DOHH2 (cell line): ENCODE data around the gene GLI2.

Experiments
- H3F3A ChIP-seq: fragments of 200-600 bp; sonication (generic), shearing (Covaris generic); 2 replicates; pipeline ENCODE4 v1.6.0; 2016; ENCODE audit warnings: antibody characterized with exemption, mild to moderate bottlenecking; ENCODE audit not compliant: control insufficient read depth, insufficient read depth
- H3K27ac ChIP-seq: fragments of 200-600 bp; sonication (generic); 2 replicates; pipeline ENCODE4 v1.5.1; 2014; ENCODE audit warnings: low read depth, mild to moderate bottlenecking, low read length, moderate library complexity
- H3K27me3 ChIP-seq: fragments of 200-600 bp; sonication (generic); 2 replicates; pipeline ENCODE4 v1.6.1; 2014; ENCODE audit warnings: mild to moderate bottlenecking, low read length, mixed read lengths; ENCODE audit not compliant: control insufficient read depth
- H3K36me3 ChIP-seq: fragments of 200-600 bp; sonication (generic); 2 replicates; pipeline ENCODE4 v1.6.1; 2014; ENCODE audit warnings: mild to moderate bottlenecking, low read length, moderate library complexity, mixed read lengths; ENCODE audit not compliant: control insufficient read depth
- H3K4me1 ChIP-seq: fragments of 200-600 bp; sonication (generic); 2 replicates; pipeline ENCODE4 v1.6.1; 2014; ENCODE audit warnings: mild to moderate bottlenecking, low read length, mixed read lengths; ENCODE audit not compliant: control insufficient read depth
- H3K4me2 ChIP-seq: fragments of 200-600 bp; sonication (generic); 2 replicates; pipeline ENCODE4 v1.6.0; 2014; ENCODE audit warnings: mild to moderate bottlenecking, low read length, moderate library complexity
- H3K4me3 ChIP-seq: fragments of 200-600 bp; sonication (generic); 2 replicates; pipeline ENCODE4 v1.5.1; 2014; ENCODE audit warnings: mild to moderate bottlenecking, low read length, mixed read lengths
- H3K79me2 ChIP-seq: fragments of 200-600 bp; sonication (generic); 2 replicates; pipeline ENCODE4 v1.6.1; 2014; ENCODE audit warnings: mild to moderate bottlenecking, low read length, mixed read lengths; ENCODE audit not compliant: control insufficient read depth
- H3K9me2 ChIP-seq: fragments of 200-600 bp; sonication (generic); replicated peaks from 2 replicates; pipeline ENCODE4 v1.6.1; 2014; ENCODE audit warnings: mild to moderate bottlenecking, low read length, mixed read lengths; ENCODE audit not compliant: control insufficient read depth
- H3K9me3 ChIP-seq: fragments of 200-600 bp; sonication (generic); 2 replicates; pipeline ENCODE4 v1.6.1; 2014; ENCODE audit warnings: antibody characterized with exemption, low read length, mixed read lengths; ENCODE audit not compliant: control insufficient read depth, insufficient read depth
- H4K20me1 ChIP-seq: fragments of 200-600 bp; sonication (generic); 2 replicates; pipeline ENCODE4 v1.6.0; 2014; ENCODE audit warnings: low read depth, mild to moderate bottlenecking, antibody characterized with exemption, low read length, moderate library complexity; ENCODE audit not compliant: control insufficient read depth, insufficient read depth
- EZH2phosphoT487 ChIP-seq: fragments of 200-600 bp; sonication (generic); IDR thresholded peaks from 2 replicates; pipeline ENCODE4 v1.6.1; 2017; ENCODE audit warnings: borderline replicate concordance, mild to moderate bottlenecking, antibody characterized with exemption, low read length, moderate library complexity, mixed read lengths
- TF ChIP-seq, protein P1 (sequence below): fragments of 200-600 bp; sonication (generic); IDR thresholded peaks from one replicate; pipeline ENCODE4 v1.5.1; 2014; ENCODE audit warnings: antibody characterized with exemption, mild to moderate bottlenecking, low read depth, low read length; ENCODE audit not compliant: poor library complexity, severe bottlenecking

Gene GLI2

DNA sequence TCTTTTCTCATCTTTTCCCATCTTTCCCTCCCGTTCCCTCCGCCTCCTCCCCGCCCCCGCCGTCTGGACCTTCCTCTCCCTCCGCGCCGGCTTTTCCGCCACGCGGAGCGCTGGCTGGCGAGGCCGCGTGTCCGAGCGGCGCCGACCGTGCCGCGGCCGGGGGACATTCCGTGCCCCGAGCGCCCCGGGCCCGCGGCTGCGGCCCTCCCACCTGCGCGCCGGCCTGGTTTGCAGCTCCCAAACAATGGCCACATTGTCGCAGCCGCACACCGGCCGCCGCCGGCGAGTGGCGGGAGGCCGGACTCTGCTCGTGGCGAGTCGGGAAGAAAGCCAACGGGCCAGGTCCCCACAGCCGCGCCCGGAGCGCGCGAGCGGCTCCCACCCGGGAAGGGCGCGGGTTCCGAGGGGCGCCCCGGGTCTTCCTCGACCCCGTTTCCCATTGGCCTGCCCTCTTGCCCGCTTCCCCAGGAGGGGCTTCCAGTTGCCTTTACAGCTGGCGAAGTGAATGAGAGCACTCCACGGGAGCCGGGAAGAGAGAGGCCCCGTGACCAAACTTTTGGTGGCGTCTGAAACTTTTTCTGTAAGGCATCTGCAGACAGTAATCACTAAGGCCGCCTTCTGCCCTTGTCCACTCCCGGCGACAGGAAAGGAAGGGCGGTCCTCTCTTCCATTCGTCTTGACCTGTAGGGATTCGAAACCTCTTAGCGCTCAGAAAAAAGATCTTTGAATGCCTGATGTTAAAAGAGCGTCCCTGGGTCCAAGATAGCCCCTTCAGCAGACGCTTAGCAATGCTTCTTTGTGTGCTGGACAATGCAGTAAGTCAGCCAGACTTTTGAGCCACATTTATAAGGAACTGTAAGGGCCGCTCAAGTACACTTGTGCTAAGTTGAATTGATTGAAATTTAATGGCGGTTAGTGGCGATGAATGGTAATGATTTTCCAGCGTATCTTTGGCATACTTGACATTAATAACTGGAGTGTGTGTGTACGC is 6.2 kb downstream of the GLI2 start:
- Histone ChIP-seq H3K4me2 (no peak overlapping the region), H3K9me3 (no peaks in the 10 kb centered on the region), H3K27ac (no peak overlapping the region), H3K4me1 (no peaks in the 10 kb centered on the region), H3K36me3 (no peaks in the 10 kb centered on the region), H3K27me3 (peaks cover 26% of the 10 kb centered on the region), H3K9me2 (no peaks in the 10 kb centered on the region), H3K79me2 (no peaks in the 10 kb centered on the region), H3K4me3 (no peak overlapping the region), H4K20me1 (no peaks in the 10 kb centered on the region), H3F3A (no peaks in the 10 kb centered on the region)
- TF ChIP-seq EZH2phosphoT487 = no peak

DNA sequence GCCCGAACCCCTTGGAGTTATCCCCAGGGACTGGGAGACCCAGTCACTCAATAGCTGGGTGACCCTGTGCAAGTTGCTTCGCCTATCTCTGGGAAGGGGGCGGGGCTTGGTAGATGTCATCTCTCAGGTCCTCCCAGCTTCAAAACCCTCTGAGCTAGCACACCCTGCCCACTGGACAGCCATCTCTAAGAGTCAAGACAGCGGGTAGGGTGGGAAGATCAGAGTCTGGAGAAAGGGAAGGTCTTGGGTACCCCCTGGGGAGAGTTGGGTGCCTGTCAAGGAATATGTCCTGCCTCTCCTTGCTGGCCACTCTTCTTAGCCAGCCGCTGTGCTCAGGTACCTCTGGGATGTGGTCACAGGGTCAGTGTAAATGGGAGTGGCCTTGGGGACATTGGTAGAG is 8.0 kb downstream of the GLI2 start:
- no peaks in the 10 kb centered on the region for H3K4me1 ChIP-seq
- no peaks in the 10 kb centered on the region for H3K9me2 ChIP-seq
- no peak overlapping the region for H3K4me3 ChIP-seq
- TF ChIP-seq EZH2phosphoT487 = no peak
- TF ChIP-seq, protein P1, sequence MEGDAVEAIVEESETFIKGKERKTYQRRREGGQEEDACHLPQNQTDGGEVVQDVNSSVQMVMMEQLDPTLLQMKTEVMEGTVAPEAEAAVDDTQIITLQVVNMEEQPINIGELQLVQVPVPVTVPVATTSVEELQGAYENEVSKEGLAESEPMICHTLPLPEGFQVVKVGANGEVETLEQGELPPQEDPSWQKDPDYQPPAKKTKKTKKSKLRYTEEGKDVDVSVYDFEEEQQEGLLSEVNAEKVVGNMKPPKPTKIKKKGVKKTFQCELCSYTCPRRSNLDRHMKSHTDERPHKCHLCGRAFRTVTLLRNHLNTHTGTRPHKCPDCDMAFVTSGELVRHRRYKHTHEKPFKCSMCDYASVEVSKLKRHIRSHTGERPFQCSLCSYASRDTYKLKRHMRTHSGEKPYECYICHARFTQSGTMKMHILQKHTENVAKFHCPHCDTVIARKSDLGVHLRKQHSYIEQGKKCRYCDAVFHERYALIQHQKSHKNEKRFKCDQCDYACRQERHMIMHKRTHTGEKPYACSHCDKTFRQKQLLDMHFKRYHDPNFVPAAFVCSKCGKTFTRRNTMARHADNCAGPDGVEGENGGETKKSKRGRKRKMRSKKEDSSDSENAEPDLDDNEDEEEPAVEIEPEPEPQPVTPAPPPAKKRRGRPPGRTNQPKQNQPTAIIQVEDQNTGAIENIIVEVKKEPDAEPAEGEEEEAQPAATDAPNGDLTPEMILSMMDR = no peak
- H3K36me3 ChIP-seq = no peaks in the 10 kb centered on the region
- no peaks in the 10 kb centered on the region for H4K20me1 ChIP-seq
- no peaks in the 10 kb centered on the region for H3F3A ChIP-seq
- peaks cover 14% of the 10 kb centered on the region for H3K27me3 ChIP-seq
- H3K4me2 ChIP-seq = no peak overlapping the region
- H3K27ac ChIP-seq = no peak overlapping the region
- no peaks in the 10 kb centered on the region for H3K79me2 ChIP-seq
- no peaks in the 10 kb centered on the region for H3K9me3 ChIP-seq

DNA sequence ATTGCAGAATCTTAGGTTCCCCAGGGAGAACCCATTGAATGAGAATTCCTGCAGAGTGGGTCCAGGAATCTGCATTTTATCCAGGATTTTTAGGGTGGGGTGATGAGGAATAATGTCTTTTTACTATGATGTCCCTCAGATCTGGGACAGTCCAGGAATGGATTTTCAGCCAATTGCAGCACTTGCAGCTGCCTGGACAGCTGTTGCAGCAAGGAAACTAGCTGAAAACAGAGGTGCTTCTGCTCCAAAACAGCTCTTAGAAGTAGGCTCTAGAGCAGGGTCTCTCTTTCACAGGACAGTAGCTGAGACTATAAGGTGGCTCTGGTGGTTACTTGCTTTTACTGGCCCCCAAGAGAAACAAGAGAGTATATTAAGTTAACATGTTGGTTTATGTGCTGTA is 9.1 kb downstream of the GLI2 start:
- H3K36me3 ChIP-seq = no peaks in the 10 kb centered on the region
- no peaks in the 10 kb centered on the region for H4K20me1 ChIP-seq
- H3K4me1 ChIP-seq = no peaks in the 10 kb centered on the region
- H3K9me3 ChIP-seq = no peaks in the 10 kb centered on the region
- H3K4me3 ChIP-seq = no peak overlapping the region
- TF ChIP-seq, protein P1 = no peak
- TF ChIP-seq EZH2phosphoT487 = no peak
- no peak overlapping the region for H3K4me2 ChIP-seq
- H3K27me3 ChIP-seq = peaks cover 3% of the 10 kb centered on the region
- H3F3A ChIP-seq = no peaks in the 10 kb centered on the region
- H3K27ac ChIP-seq = no peak overlapping the region
- no peaks in the 10 kb centered on the region for H3K79me2 ChIP-seq
- no peaks in the 10 kb centered on the region for H3K9me2 ChIP-seq
